ENCODE measurements around the gene PCDHGB4.

- TF ChIP-seq CTCF (IDR thresholded peaks at IDR 0.05; ENCODE audit: insufficient read depth, low read length) (no peak), REST (IDR thresholded peaks at IDR 0.05; ENCODE audit: insufficient replicate concordance, low read depth) (no peak), POLR2AphosphoS5 (IDR thresholded peaks at IDR 0.05; ENCODE audit: low read depth) (no peak), SPI1 (IDR thresholded peaks at IDR 0.05; ENCODE audit: borderline replicate concordance, low read depth) (no peak), GABPA (IDR thresholded peaks at IDR 0.05; ENCODE audit: low read depth) (no peak)
Observed at GRCh38 chr5:141343953-141344463, 43.5 kb upstream of the PCDHGB4 start.
